CD14-positive monocyte (primary cell): ENCODE data around the gene NEDD1. TPM values are rescaled to one million over a fixed set of nuclear protein-coding genes. Genes with fewer than 3 reads are reported as not detected.

Experiments
- DNase-seq, 3 donors: peaks; one replicate each; pipeline ENCODE4 v3.0.0-alpha.2; 2011 to 2022
- H2AFZ ChIP-seq: 2 replicates; pipeline ENCODE4 v1.6.0; 2012; ENCODE audit warnings: mild to moderate bottlenecking, low read depth, low read length, inconsistent platforms; ENCODE audit not compliant: insufficient read depth, poor library complexity, severe bottlenecking
- H3K27ac ChIP-seq, 2 donors: 1 replicate in 1 of 2; 2 replicates in 1 of 2; pipeline ENCODE4 v1.5.1; 2012 to 2013; ENCODE audit warnings: low read length in 2 of 2, control low read depth in 1 of 2, inconsistent platforms in 1 of 2, low read depth in 1 of 2, mild to moderate bottlenecking in 1 of 2
- H3K27me3 ChIP-seq, 2 donors: one replicate each; pipeline versions ENCODE4 v1.6.0 to v1.6.1; 2011 to 2013; ENCODE audit warnings: low read length in 2 of 2; ENCODE audit not compliant: control insufficient read depth in 2 of 2, insufficient read depth in 2 of 2
- H3K36me3 ChIP-seq, 2 donors: replicated peaks in 1 of 2; 1 replicate in 1 of 2; 2 replicates in 1 of 2; pipeline versions ENCODE4 v1.5.1 to v1.6.1; 2012 to 2013; ENCODE audit warnings: low read length in 2 of 2, control low read depth in 1 of 2, inconsistent platforms in 1 of 2, mild to moderate bottlenecking in 1 of 2; ENCODE audit not compliant: insufficient read depth in 2 of 2, control insufficient read depth in 1 of 2
- H3K4me1 ChIP-seq, 2 donors: 1 replicate in 1 of 2; 2 replicates in 1 of 2; pipeline versions ENCODE4 v1.5.1 to v1.6.1; 2012 to 2013; ENCODE audit warnings: low read length in 2 of 2, control low read depth in 1 of 2, inconsistent platforms in 1 of 2, mild to moderate bottlenecking in 1 of 2, moderate library complexity in 1 of 2; ENCODE audit not compliant: insufficient read depth in 2 of 2, control insufficient read depth in 1 of 2
- H3K4me2 ChIP-seq: replicated peaks from 2 replicates; pipeline ENCODE3; 2012; ENCODE audit warnings: low read length, moderate library complexity, mild to moderate bottlenecking; ENCODE audit not compliant: poor library complexity, severe bottlenecking; ENCODE audit errors: extremely low read depth
- H3K4me3 ChIP-seq, 3 experiments: fragments of 200-600 bp in 1 of 3; sonication (generic) in 1 of 3; replicated peaks in 1 of 3; 1 replicate in 2 of 3; 2 replicates in 1 of 3; pipeline ENCODE4 v1.5.1; 2011 to 2013; ENCODE audit warnings: low read length in 3 of 3, mild to moderate bottlenecking in 3 of 3, control low read depth in 2 of 3, low read depth in 2 of 3, inconsistent platforms in 1 of 3, moderate library complexity in 1 of 3
- H3K79me2 ChIP-seq: 2 replicates; pipeline ENCODE4 v1.6.0; 2012; ENCODE audit warnings: mild to moderate bottlenecking, control low read depth, inconsistent platforms, low read length, moderate library complexity; ENCODE audit not compliant: insufficient read depth
- H3K9ac ChIP-seq: 2 replicates; pipeline ENCODE4 v1.6.0; 2017; ENCODE audit warnings: low read length, mild to moderate bottlenecking; ENCODE audit not compliant: insufficient read depth, poor library complexity, severe bottlenecking
- H3K9me3 ChIP-seq, 2 donors: replicated peaks in 1 of 2; 1 replicate in 1 of 2; 2 replicates in 1 of 2; pipeline versions ENCODE4 v1.5.1 to v1.6.1; 2012 to 2013; ENCODE audit warnings: low read length in 2 of 2, control low read depth in 1 of 2; ENCODE audit not compliant: control insufficient read depth in 1 of 2, insufficient read depth in 1 of 2
- H4K20me1 ChIP-seq: 2 replicates; pipeline ENCODE4 v1.6.0; 2012; ENCODE audit warnings: mild to moderate bottlenecking, low read length, control low read depth, moderate library complexity; ENCODE audit not compliant: insufficient read depth
- H3K27ac Mint-ChIP-seq, 7 donors: one replicate each; pipeline ENCODE4 v1.8.0; 2020; ENCODE audit warnings: mild to moderate bottlenecking in 7 of 7, mixed read lengths in 7 of 7, moderate library complexity in 6 of 7, inconsistent platforms in 2 of 7
- H3K27me3 Mint-ChIP-seq, 3 donors: one replicate each; pipeline ENCODE4 v1.8.0; 2021 to 2022; ENCODE audit warnings: low read depth in 3 of 3, mild to moderate bottlenecking in 3 of 3, mixed read lengths in 3 of 3, moderate library complexity in 3 of 3, inconsistent platforms in 1 of 3
- H3K36me3 Mint-ChIP-seq, 2 donors: one replicate each; pipeline ENCODE4 v1.8.0; 2020; ENCODE audit warnings: mixed read lengths in 2 of 2, inconsistent platforms in 1 of 2, mild to moderate bottlenecking in 1 of 2
- H3K4me1 Mint-ChIP-seq: one replicate; pipeline ENCODE4 v1.8.0; 2020; ENCODE audit warnings: mild to moderate bottlenecking, mixed read lengths
- H3K4me3 Mint-ChIP-seq, 2 donors: one replicate each; pipeline ENCODE4 v1.8.0; 2020; ENCODE audit warnings: mild to moderate bottlenecking in 2 of 2, mixed read lengths in 2 of 2, moderate library complexity in 1 of 2
- H3K9me3 Mint-ChIP-seq, 7 donors: one replicate each; pipeline ENCODE4 v1.8.0; 2020 to 2022; ENCODE audit warnings: mixed read lengths in 7 of 7, mild to moderate bottlenecking in 6 of 7, moderate library complexity in 6 of 7, inconsistent platforms in 2 of 7
- WGBS: methylation state at CpG from one replicate; pipeline ENCODE4 v1.1.5; 2013; ENCODE audit warnings: missing lambda C conversion rate; ENCODE audit not compliant: insufficient coverage; 5-methylcytosine and 5-hydroxymethylcytosine counted together
- intact Hi-C, 2 donors: fragments of 100-400 bp; cut with micrococcal nuclease; formaldehyde crosslinking; loops; one replicate each; pipeline versions ENCODE4 v1.15.0 to v1.15.1; 2023
- polyA plus RNA-seq, 3 donors: library from polyadenylated mRNA; depleted of rRNA in 1 of 3; unstranded in 2 of 3; stranded (reverse) in 1 of 3; fragments of 300-500 nt in 2 of 3; fragments of >200 nt in 1 of 3; fragmentation: Illumina TruSeq in 2 of 3; gene quantifications; 1 replicate in 2 of 3; 2 replicates in 1 of 3; pipeline ENCODE4 v1.2.3, GENCODE V29; 2012 to 2021
- TF ChIP-seq, protein P1 (sequence below): fragments of 200-600 bp; IDR thresholded peaks from one replicate; pipeline ENCODE4 v1.8.0; 2022; ENCODE audit warnings: antibody characterized with exemption, mild to moderate bottlenecking

The NEDD1 gene
- polyA plus RNA-seq, 3 donors: 5.5 to 18.6 (median 5.8) TPM

DNA sequence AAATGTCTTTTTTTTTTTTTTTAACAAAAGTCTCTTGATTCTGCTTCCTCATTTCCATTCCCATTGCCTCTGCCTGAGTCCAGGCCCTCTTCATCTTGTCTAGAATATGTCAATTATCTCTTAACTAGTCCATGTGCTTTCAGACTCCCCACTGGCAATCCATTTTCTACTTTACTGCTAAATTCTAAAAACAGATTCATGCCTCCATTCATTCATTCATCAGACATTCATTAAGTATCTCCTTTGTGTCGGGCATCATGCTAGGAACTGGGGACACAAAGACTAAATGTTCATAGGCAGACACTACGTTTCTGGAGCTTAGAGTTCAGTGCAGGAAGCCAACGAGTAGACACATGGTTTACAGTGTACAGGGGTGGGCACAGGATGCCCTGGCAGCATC is 9.6 kb upstream of the NEDD1 start:
- Mint-ChIP-seq H3K27ac (no peak overlapping the region), H3K27me3 (peaks cover 0 to 6% (median under 1%) of the 10 kb centered on the region in 3 donors), H3K4me3 (no peak overlapping the region), H3K4me1 (no peaks in the 10 kb centered on the region), H3K9me3 (peaks cover 0 to 5% (median 0%) of the 10 kb centered on the region in 7 donors), H3K36me3 (no peaks in the 10 kb centered on the region)
- no peak overlapping the region for H3K4me2 ChIP-seq
- H3K27ac ChIP-seq: no peak overlapping the region
- no peaks in the 10 kb centered on the region for H4K20me1 ChIP-seq
- TF ChIP-seq, protein P1, sequence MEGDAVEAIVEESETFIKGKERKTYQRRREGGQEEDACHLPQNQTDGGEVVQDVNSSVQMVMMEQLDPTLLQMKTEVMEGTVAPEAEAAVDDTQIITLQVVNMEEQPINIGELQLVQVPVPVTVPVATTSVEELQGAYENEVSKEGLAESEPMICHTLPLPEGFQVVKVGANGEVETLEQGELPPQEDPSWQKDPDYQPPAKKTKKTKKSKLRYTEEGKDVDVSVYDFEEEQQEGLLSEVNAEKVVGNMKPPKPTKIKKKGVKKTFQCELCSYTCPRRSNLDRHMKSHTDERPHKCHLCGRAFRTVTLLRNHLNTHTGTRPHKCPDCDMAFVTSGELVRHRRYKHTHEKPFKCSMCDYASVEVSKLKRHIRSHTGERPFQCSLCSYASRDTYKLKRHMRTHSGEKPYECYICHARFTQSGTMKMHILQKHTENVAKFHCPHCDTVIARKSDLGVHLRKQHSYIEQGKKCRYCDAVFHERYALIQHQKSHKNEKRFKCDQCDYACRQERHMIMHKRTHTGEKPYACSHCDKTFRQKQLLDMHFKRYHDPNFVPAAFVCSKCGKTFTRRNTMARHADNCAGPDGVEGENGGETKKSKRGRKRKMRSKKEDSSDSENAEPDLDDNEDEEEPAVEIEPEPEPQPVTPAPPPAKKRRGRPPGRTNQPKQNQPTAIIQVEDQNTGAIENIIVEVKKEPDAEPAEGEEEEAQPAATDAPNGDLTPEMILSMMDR: no peak
- no peak overlapping the region for H2AFZ ChIP-seq
- H3K9me3 ChIP-seq: peaks cover 0 to 3% of the 10 kb centered on the region in 2 donors
- intact Hi-C loops: no loop called here
- no peak overlapping the region for H3K9ac ChIP-seq
- DNase-seq: no peak
- H3K79me2 ChIP-seq: no peaks in the 10 kb centered on the region
- no peak overlapping the region for H3K4me3 ChIP-seq
- no peaks in the 10 kb centered on the region for H3K36me3 ChIP-seq
- no peaks in the 10 kb centered on the region for H3K27me3 ChIP-seq
- no peaks in the 10 kb centered on the region for H3K4me1 ChIP-seq
- 72% methylated on average over 2 of the region's 3 CpGs for WGBS

DNA sequence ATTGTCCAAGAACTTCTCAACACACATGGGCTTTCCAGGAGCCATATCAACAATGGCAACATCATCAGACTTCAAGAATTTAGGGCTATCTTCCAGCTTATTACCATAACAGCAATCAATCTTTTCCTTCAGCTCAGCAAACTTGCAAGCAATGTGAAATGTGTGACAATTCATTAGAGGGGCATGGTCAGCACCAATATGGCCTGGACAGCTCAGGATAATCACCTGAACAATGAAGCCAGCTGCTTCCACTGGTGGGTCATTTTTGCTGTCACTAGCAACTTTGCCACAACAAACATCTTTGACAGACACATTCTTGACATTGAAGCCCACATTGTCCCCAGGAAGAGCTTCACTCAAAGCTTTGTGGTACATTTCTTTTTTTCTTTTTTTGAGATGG is 5.9 kb upstream of the NEDD1 start:
- Mint-ChIP-seq H3K9me3 (no peaks in the 10 kb centered on the region), H3K27ac (peak overlapping the region in 1 of 7 donors; percentile 19), H3K4me3 (no peak overlapping the region), H3K36me3 (no peaks in the 10 kb centered on the region), H3K27me3 (peaks cover 0 to 14% (median 2%) of the 10 kb centered on the region in 3 donors), H3K4me1 (peaks cover 3% of the 10 kb centered on the region)
- no peak overlapping the region for H3K27ac ChIP-seq
- H3K4me3 ChIP-seq: no peak overlapping the region
- H3K9ac ChIP-seq: no peak overlapping the region
- H2AFZ ChIP-seq: no peak overlapping the region
- H3K79me2 ChIP-seq: no peaks in the 10 kb centered on the region
- H3K27me3 ChIP-seq: peaks cover 2 to 4% of the 10 kb centered on the region in 2 donors
- H3K36me3 ChIP-seq: no peaks in the 10 kb centered on the region
- TF ChIP-seq, protein P1: no peak
- peaks cover under 1 to 1% of the 10 kb centered on the region in 2 donors for H3K4me1 ChIP-seq
- H4K20me1 ChIP-seq: no peaks in the 10 kb centered on the region
- no peak for DNase-seq
- H3K9me3 ChIP-seq: no peaks in the 10 kb centered on the region
- H3K4me2 ChIP-seq: no peak overlapping the region
- intact Hi-C loops: no loop called here
